ENCODE measurements around the gene APOB. TPM values are rescaled to one million over a fixed set of nuclear protein-coding genes. Genes with fewer than 3 reads are reported as not detected.

Gene APOB
- total and polyA plus RNA-seq, 2 of the 13 experiments (the other 11 are each of a cell fraction or from before 2014, with no cell fraction given), result 1,569 to 2,515 TPM

- TF ChIP-seq AFF4 (CRISPR knock-in tag; IDR thresholded peaks at IDR 0.05), result peak; percentile 96
- TF ChIP-seq ZNF770 (CRISPR knock-in tag; IDR thresholded peaks at IDR 0.05), result peak; percentile 61
- no peak; the same call in 1 of the 2 replicates for TF ChIP-seq FUBP1 (CRISPR knock-in tag; IDR thresholded peaks at IDR 0.05; ENCODE audit: borderline replicate concordance)
- TF ChIP-seq ZFP36 (IDR thresholded peaks at IDR 0.05; ENCODE audit: borderline replicate concordance, low read depth, low read length, partially characterized antibody), result peak; percentile 31
- TF ChIP-seq ZXDC (CRISPR knock-in tag; IDR thresholded peaks at IDR 0.05), result peak; percentile 86
- no peak for TF ChIP-seq PTBP1 (IDR thresholded peaks at IDR 0.05; ENCODE audit: low read depth, low read length, poor library complexity, severe bottlenecking)
- TF ChIP-seq ZFP36L2 (CRISPR knock-in tag; IDR thresholded peaks at IDR 0.05), result 0 out of 2 replicates have a peak, but pooled peaks have one; percentile 50
- peak; percentile 78 for TF ChIP-seq JARID2 (CRISPR knock-in tag; IDR thresholded peaks at IDR 0.05; ENCODE audit: insufficient replicate concordance)
- TF ChIP-seq ZHX2 (IDR thresholded peaks at IDR 0.05; ENCODE audit: low read depth), result no peak
- peak; percentile 95 for TF ChIP-seq ZHX2 (CRISPR knock-in tag; IDR thresholded peaks at IDR 0.05; ENCODE audit: borderline replicate concordance)
Observed at GRCh38 chr2:21043744-21044532, at the start of gene APOB (continued).

All from HepG2 (cell line).